HG03342 (cell line): ENCODE data around the gene NPHP4.
"Not testable (repeated sequence)": the region's sequence is repeated elsewhere in the genome, so short reads cannot be mapped to it uniquely, and the experiment has no call there.

Experiments used
- ATAC-seq: cut with Tn5 transposase; IDR thresholded peaks from one replicate; pipeline ENCODE4 v1.9.1; 2021; ENCODE audit warnings: mild to moderate bottlenecking, moderate library complexity; ENCODE audit not compliant: unreplicated experiment

Gene NPHP4

GRCh38 chr1:5936621-5937372 is 55.4 kb downstream of the NPHP4 start:
- ATAC-seq = no peak

- ATAC-seq = no peak
Measured at GRCh38 chr1:5936126-5936525, 56.1 kb downstream of the NPHP4 start.

- ATAC-seq = no peak
Measured at GRCh38 chr1:5935026-5935425, 57.2 kb downstream of the NPHP4 start.

- ATAC-seq = no peak
Measured at GRCh38 chr1:5934058-5934884, 58.0 kb downstream of the NPHP4 start.

GRCh38 chr1:5933676-5934057 is 58.6 kb downstream of the NPHP4 start:
- ATAC-seq = no peak

GRCh38 chr1:5933050-5933449 is 59.2 kb downstream of the NPHP4 start:
- no peak for ATAC-seq

GRCh38 chr1:5928714-5929400 is 63.4 kb downstream of the NPHP4 start:
- no peak for ATAC-seq

GRCh38 chr1:5927506-5928370 is 64.5 kb downstream of the NPHP4 start:
- ATAC-seq = no peak

GRCh38 chr1:5926686-5927435 is 65.4 kb downstream of the NPHP4 start:
- no peak for ATAC-seq

- not testable (repeated sequence) for ATAC-seq
Measured at GRCh38 chr1:5922700-5923330, 69.4 kb downstream of the NPHP4 start.

- no peak for ATAC-seq
Measured at GRCh38 chr1:5921671-5922070, 70.6 kb downstream of the NPHP4 start.

- no peak for ATAC-seq
Measured at GRCh38 chr1:5921129-5921528, 71.1 kb downstream of the NPHP4 start.

- no peak for ATAC-seq
Measured at GRCh38 chr1:5920201-5920600, 72.0 kb downstream of the NPHP4 start.

- no peak for ATAC-seq
Measured at GRCh38 chr1:5918275-5918649, 74.0 kb downstream of the NPHP4 start.

GRCh38 chr1:5917591-5918274 is 74.5 kb downstream of the NPHP4 start:
- no peak for ATAC-seq

GRCh38 chr1:5917281-5917590 is 75.0 kb downstream of the NPHP4 start:
- no peak for ATAC-seq

GRCh38 chr1:5916572-5917280 is 75.5 kb downstream of the NPHP4 start:
- no peak for ATAC-seq
